GDM1 (cell line): ENCODE data around the gene KLHL17.
A peak's percentile ranks its signal among the peaks of the same experiment; 100 is the strongest.

ENCODE experiments used
- DNase-seq: peaks from one replicate; lab custom pipeline; 2025; lab: John Stamatoyannopoulos, UW

Gene KLHL17

GRCh38 chr1:960363-961131 is at the start of gene KLHL17:
KLHL17 (plus strand) TSS chr1:960584; CDS start chr1:960694, 110 bp downstream.
- DNase-seq, result peak; percentile 56

- no peak for DNase-seq
These were observed 49.3 kb upstream of the KLHL17 start for GRCh38 chr1:910881-911721.

- no peak for DNase-seq
These were observed 48.3 kb upstream of the KLHL17 start for GRCh38 chr1:911875-912739.

- DNase-seq, result peak; percentile 54
These were observed 47.6 kb upstream of the KLHL17 start for GRCh38 chr1:912740-913301.

- no peak for DNase-seq
These were observed 46.8 kb upstream of the KLHL17 start for GRCh38 chr1:913491-914130.

- DNase-seq, result no peak
These were observed 46.1 kb upstream of the KLHL17 start for GRCh38 chr1:914131-914890.

GRCh38 chr1:914891-915280 is 45.5 kb upstream of the KLHL17 start:
- no peak for DNase-seq

GRCh38 chr1:915295-916172 is 44.9 kb upstream of the KLHL17 start:
- DNase-seq, result no peak

- no peak for DNase-seq
These were observed 44.0 kb upstream of the KLHL17 start for GRCh38 chr1:916173-917075.

GRCh38 chr1:917076-917459 is 43.3 kb upstream of the KLHL17 start:
- no peak for DNase-seq

GRCh38 chr1:917466-918091 is 42.8 kb upstream of the KLHL17 start:
- no peak for DNase-seq

GRCh38 chr1:918353-918752 is 42.0 kb upstream of the KLHL17 start:
- no peak for DNase-seq

- no peak for DNase-seq
These were observed 41.5 kb upstream of the KLHL17 start for GRCh38 chr1:918843-919242.

- DNase-seq, result no peak
These were observed 41.0 kb upstream of the KLHL17 start for GRCh38 chr1:919271-919872.

GRCh38 chr1:920010-920409 is 40.4 kb upstream of the KLHL17 start:
- no peak for DNase-seq

GRCh38 chr1:920521-920920 is 39.9 kb upstream of the KLHL17 start:
- DNase-seq, result no peak

- DNase-seq, result peak; percentile 67
These were observed 39.2 kb upstream of the KLHL17 start for GRCh38 chr1:921011-921837.
